HEK293 (cell line): ENCODE measurements around the gene ADIPOR2.

Source experiments
- EGR2 ChIP-seq: fragments of 450-650 bp; formaldehyde crosslinking; IDR thresholded peaks from 2 replicates; pipeline ENCODE4 v1.5.1; 2016; ENCODE audit warnings: low read depth, missing biosample characterization, missing genetic modification characterization
- GLI4 ChIP-seq: fragments of 450-650 bp; formaldehyde crosslinking; IDR thresholded peaks from 2 replicates; pipeline ENCODE4 v1.5.1; 2016; ENCODE audit warnings: missing biosample characterization, missing genetic modification characterization
- HOXC10 ChIP-seq: sonication (generic); formaldehyde crosslinking; IDR thresholded peaks from 2 replicates; pipeline ENCODE4 v1.8.1; 2023; ENCODE audit warnings: mild to moderate bottlenecking, missing genetic modification reagents
- IKZF3 ChIP-seq: fragments of 450-650 bp; IDR thresholded peaks from 2 replicates; pipeline ENCODE4 v1.5.0; 2018; ENCODE audit warnings: missing biosample characterization, mild to moderate bottlenecking, missing genetic modification characterization, moderate library complexity
- KLF10 ChIP-seq: fragments of 450-650 bp; IDR thresholded peaks from 2 replicates; pipeline ENCODE4 v1.5.1; 2018; ENCODE audit warnings: missing biosample characterization, mild to moderate bottlenecking, missing genetic modification characterization
- SP3 ChIP-seq: fragments of 450-650 bp; formaldehyde crosslinking; IDR thresholded peaks from 2 replicates; pipeline ENCODE4 v1.5.1; 2016; ENCODE audit warnings: missing biosample characterization, missing genetic modification characterization
- SP7 ChIP-seq: fragments of 450-650 bp; formaldehyde crosslinking; IDR thresholded peaks from 2 replicates; pipeline ENCODE4 v1.5.1; 2016; ENCODE audit warnings: missing biosample characterization, missing genetic modification characterization
- TRIM28 ChIP-seq: IDR thresholded peaks from 2 replicates; pipeline ENCODE4 v1.6.1; 2011; ENCODE audit warnings: low read length, control low read depth, borderline replicate concordance
- WT1 ChIP-seq: fragments of 450-650 bp; formaldehyde crosslinking; IDR thresholded peaks from 2 replicates; pipeline ENCODE4 v1.5.1; 2016; ENCODE audit warnings: missing biosample characterization, missing genetic modification characterization
- ZBTB20 ChIP-seq: fragments of 450-650 bp; formaldehyde crosslinking; IDR thresholded peaks from 2 replicates; pipeline ENCODE4 v1.5.1; 2016; ENCODE audit warnings: missing biosample characterization, missing genetic modification characterization
- ZNF10 ChIP-seq: fragments of 450-650 bp; formaldehyde crosslinking; IDR thresholded peaks from 2 replicates; pipeline ENCODE4 v1.5.1; 2017; ENCODE audit warnings: missing biosample characterization, missing genetic modification characterization
- ZNF155 ChIP-seq: fragments of 450-650 bp; formaldehyde crosslinking; IDR thresholded peaks from 2 replicates; pipeline ENCODE4 v1.5.1; 2016; ENCODE audit warnings: missing biosample characterization, missing genetic modification characterization
- ZNF16 ChIP-seq: fragments of 450-650 bp; formaldehyde crosslinking; IDR thresholded peaks from 2 replicates; pipeline ENCODE4 v1.5.1; 2016; ENCODE audit warnings: low read depth, missing biosample characterization, missing genetic modification characterization
- ZNF23 ChIP-seq: fragments of 450-650 bp; formaldehyde crosslinking; IDR thresholded peaks from 2 replicates; pipeline ENCODE4 v1.5.1; 2016; ENCODE audit warnings: missing biosample characterization, missing genetic modification characterization, borderline replicate concordance
- ZNF324 ChIP-seq: fragments of 450-650 bp; formaldehyde crosslinking; IDR thresholded peaks from 2 replicates; pipeline ENCODE4 v1.5.1; 2016; ENCODE audit warnings: missing biosample characterization, missing genetic modification characterization
- ZNF350 ChIP-seq: fragments of 450-650 bp; formaldehyde crosslinking; IDR thresholded peaks from 2 replicates; pipeline ENCODE4 v1.5.0; 2017; ENCODE audit warnings: missing biosample characterization, mild to moderate bottlenecking, missing genetic modification characterization
- ZNF391 ChIP-seq: fragments of 450-650 bp; formaldehyde crosslinking; IDR thresholded peaks from 2 replicates; pipeline ENCODE4 v1.5.1; 2016; ENCODE audit warnings: low read depth, missing biosample characterization, missing genetic modification characterization, borderline replicate concordance
- ZNF394 ChIP-seq: fragments of 450-650 bp; formaldehyde crosslinking; IDR thresholded peaks from 2 replicates; pipeline ENCODE4 v1.5.1; 2016; ENCODE audit warnings: missing biosample characterization, missing genetic modification characterization, mild to moderate bottlenecking, moderate library complexity, borderline replicate concordance
- ZNF473 ChIP-seq: fragments of 450-650 bp; formaldehyde crosslinking; IDR thresholded peaks from 2 replicates; pipeline ENCODE4 v1.5.1; 2017; ENCODE audit warnings: missing biosample characterization, missing genetic modification characterization
- ZNF48 ChIP-seq: fragments of 450-650 bp; formaldehyde crosslinking; IDR thresholded peaks from 2 replicates; pipeline ENCODE4 v1.5.1; 2016; ENCODE audit warnings: missing biosample characterization, missing genetic modification characterization
- ZNF513 ChIP-seq: fragments of 450-650 bp; IDR thresholded peaks from 2 replicates; pipeline ENCODE4 v1.5.1; 2018; ENCODE audit warnings: missing biosample characterization, missing genetic modification characterization
- ZNF514 ChIP-seq: fragments of 450-650 bp; formaldehyde crosslinking; IDR thresholded peaks from 2 replicates; pipeline ENCODE4 v1.5.1; 2016; ENCODE audit warnings: missing biosample characterization, missing genetic modification characterization
- ZNF518A ChIP-seq: fragments of 450-650 bp; formaldehyde crosslinking; conservative IDR thresholded peaks from 2 replicates; pipeline ENCODE4 v1.5.1; 2016; ENCODE audit warnings: low read depth, missing biosample characterization, missing genetic modification characterization
- ZNF555 ChIP-seq: fragments of 450-650 bp; formaldehyde crosslinking; conservative IDR thresholded peaks from 2 replicates; pipeline ENCODE4 v1.5.1; 2017; ENCODE audit warnings: missing biosample characterization, mild to moderate bottlenecking, missing genetic modification characterization, inconsistent platforms
- ZNF585B ChIP-seq: fragments of 450-650 bp; formaldehyde crosslinking; IDR thresholded peaks from 2 replicates; pipeline ENCODE4 v1.5.1; 2016; ENCODE audit warnings: missing biosample characterization, missing genetic modification characterization
- ZNF600 ChIP-seq: fragments of 450-650 bp; formaldehyde crosslinking; IDR thresholded peaks from 2 replicates; pipeline ENCODE4 v1.5.1; 2016; ENCODE audit warnings: missing biosample characterization, missing genetic modification characterization
- ZNF660 ChIP-seq: fragments of 450-650 bp; IDR thresholded peaks from 2 replicates; pipeline ENCODE4 v1.5.1; 2018; ENCODE audit warnings: missing biosample characterization, mild to moderate bottlenecking, missing genetic modification characterization
- ZNF747 ChIP-seq: fragments of 450-650 bp; formaldehyde crosslinking; IDR thresholded peaks from 2 replicates; pipeline ENCODE4 v1.5.1; 2016; ENCODE audit warnings: missing biosample characterization, missing genetic modification characterization
- ZNF837 ChIP-seq: fragments of 450-650 bp; formaldehyde crosslinking; IDR thresholded peaks from 2 replicates; pipeline ENCODE4 v1.5.1; 2016; ENCODE audit warnings: missing biosample characterization, missing genetic modification characterization
- ZSCAN16 ChIP-seq: fragments of 450-650 bp; formaldehyde crosslinking; IDR thresholded peaks from 2 replicates; pipeline ENCODE4 v1.5.1; 2016; ENCODE audit warnings: missing biosample characterization, missing genetic modification characterization
- TF ChIP-seq, protein P1 (sequence below): fragments of 450-650 bp; formaldehyde crosslinking; IDR thresholded peaks from 2 replicates; pipeline ENCODE4 v1.5.1; 2017; ENCODE audit warnings: missing biosample characterization, missing genetic modification characterization
- TF ChIP-seq, protein P2 (sequence below): fragments of 450-650 bp; formaldehyde crosslinking; IDR thresholded peaks from 2 replicates; pipeline ENCODE4; 2016; ENCODE audit warnings: missing biosample characterization, missing genetic modification characterization

The ADIPOR2 gene

GRCh38 chr12:1795785-1796514, 105.1 kb downstream of the ADIPOR2 start (continued):
- TF ChIP-seq EGR2 (tag by site-specific recombination) (peak; percentile 29), ZNF10 (peak; percentile 33; the same call in 1 of the 2 replicates), ZNF660 (tag by site-specific recombination) (peak; percentile 90), ZNF585B (tag by site-specific recombination) (no peak; the same call in 1 of the 2 replicates), ZNF350 (tag by site-specific recombination) (no peak), ZNF513 (tag by site-specific recombination) (peak; percentile 12; the same call in 1 of the 2 replicates), ZNF155 (tag by site-specific recombination) (no peak), TRIM28 (peak; percentile 51; the same call in 1 of the 2 replicates), GLI4 (tag by site-specific recombination) (peak; percentile 38; the same call in 1 of the 2 replicates), ZNF555 (tag by site-specific recombination) (no peak), SP7 (tag by site-specific recombination) (0 out of 2 replicates have a peak, but pooled peaks have one; percentile 33), ZNF514 (tag by site-specific recombination) (no peak), ZNF48 (no peak), IKZF3 (tag by site-specific recombination) (no peak), ZNF23 (tag by site-specific recombination) (no peak), ZNF16 (no peak), ZNF391 (tag by site-specific recombination) (0 out of 2 replicates have a peak, but pooled peaks have one; percentile 20), KLF10 (tag by site-specific recombination) (peak; percentile 53; the same call in 1 of the 2 replicates), ZNF600 (tag by site-specific recombination) (peak; percentile 57; the same call in 1 of the 2 replicates), SP3 (tag by site-specific recombination) (peak; percentile 67), ZNF324 (tag by site-specific recombination) (no peak), ZSCAN16 (no peak), ZNF837 (no peak), ZNF473 (tag by site-specific recombination) (no peak), ZNF518A (no peak), HOXC10 (CRISPR knock-in tag) (no peak), ZBTB20 (no peak), ZNF747 (tag by site-specific recombination) (no peak), WT1 (no peak), ZNF394 (tag by site-specific recombination) (no peak)
- TF ChIP-seq, protein P1, sequence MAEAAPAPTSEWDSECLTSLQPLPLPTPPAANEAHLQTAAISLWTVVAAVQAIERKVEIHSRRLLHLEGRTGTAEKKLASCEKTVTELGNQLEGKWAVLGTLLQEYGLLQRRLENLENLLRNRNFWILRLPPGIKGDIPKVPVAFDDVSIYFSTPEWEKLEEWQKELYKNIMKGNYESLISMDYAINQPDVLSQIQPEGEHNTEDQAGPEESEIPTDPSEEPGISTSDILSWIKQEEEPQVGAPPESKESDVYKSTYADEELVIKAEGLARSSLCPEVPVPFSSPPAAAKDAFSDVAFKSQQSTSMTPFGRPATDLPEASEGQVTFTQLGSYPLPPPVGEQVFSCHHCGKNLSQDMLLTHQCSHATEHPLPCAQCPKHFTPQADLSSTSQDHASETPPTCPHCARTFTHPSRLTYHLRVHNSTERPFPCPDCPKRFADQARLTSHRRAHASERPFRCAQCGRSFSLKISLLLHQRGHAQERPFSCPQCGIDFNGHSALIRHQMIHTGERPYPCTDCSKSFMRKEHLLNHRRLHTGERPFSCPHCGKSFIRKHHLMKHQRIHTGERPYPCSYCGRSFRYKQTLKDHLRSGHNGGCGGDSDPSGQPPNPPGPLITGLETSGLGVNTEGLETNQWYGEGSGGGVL (tag by site-specific recombination), result no peak
- TF ChIP-seq, protein P2, sequence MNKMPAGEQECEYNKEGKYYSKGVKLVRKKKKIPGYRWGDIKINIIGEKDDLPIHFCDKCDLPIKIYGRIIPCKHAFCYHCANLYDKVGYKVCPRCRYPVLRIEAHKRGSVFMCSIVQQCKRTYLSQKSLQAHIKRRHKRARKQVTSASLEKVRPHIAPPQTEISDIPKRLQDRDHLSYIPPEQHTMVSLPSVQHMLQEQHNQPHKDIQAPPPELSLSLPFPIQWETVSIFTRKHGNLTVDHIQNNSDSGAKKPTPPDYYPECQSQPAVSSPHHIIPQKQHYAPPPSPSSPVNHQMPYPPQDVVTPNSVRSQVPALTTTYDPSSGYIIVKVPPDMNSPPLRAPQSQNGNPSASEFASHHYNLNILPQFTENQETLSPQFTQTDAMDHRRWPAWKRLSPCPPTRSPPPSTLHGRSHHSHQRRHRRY (tag by site-specific recombination), result no peak
